HG03520 (cell line): ENCODE measurements around the gene ZDHHC18.
"Not testable (repeated sequence)": the region's sequence is repeated elsewhere in the genome, so short reads cannot be mapped to it uniquely, and the experiment has no call there.

Experiments used
- ATAC-seq: cut with Tn5 transposase; IDR thresholded peaks from one replicate; pipeline ENCODE4 v1.9.1; 2021; ENCODE audit warnings: mild to moderate bottlenecking, moderate library complexity; ENCODE audit not compliant: unreplicated experiment

ZDHHC18 gene

DNA sequence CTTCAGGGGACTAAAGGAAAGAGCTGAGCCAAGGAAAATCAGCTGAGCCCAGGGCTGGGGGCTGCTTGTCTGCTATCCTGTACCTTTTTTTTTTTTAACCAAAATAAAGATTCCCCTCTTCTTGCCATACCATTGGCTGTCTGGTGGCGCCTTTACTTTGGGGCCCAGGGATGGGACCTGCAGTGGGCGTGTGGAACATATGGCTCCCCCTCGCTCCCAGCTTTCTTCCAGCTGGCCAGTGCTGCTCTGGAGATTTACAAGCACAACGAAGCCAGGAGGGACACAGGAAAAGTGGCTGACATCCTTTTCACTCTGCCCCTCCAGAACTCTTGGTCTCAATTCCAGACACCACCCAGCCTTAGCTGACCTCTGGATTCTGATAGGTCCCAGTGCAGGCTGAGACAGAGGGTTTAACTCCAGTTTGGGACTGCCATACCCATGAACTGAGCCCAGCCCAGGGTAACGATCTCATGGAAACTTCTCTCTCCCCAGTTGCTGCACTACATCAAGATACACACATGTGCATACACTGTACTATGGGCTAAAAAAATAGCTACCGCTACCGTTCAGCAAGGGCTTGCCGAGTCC is 31.1 kb downstream of the ZDHHC18 start:
- ATAC-seq, result no peak

DNA sequence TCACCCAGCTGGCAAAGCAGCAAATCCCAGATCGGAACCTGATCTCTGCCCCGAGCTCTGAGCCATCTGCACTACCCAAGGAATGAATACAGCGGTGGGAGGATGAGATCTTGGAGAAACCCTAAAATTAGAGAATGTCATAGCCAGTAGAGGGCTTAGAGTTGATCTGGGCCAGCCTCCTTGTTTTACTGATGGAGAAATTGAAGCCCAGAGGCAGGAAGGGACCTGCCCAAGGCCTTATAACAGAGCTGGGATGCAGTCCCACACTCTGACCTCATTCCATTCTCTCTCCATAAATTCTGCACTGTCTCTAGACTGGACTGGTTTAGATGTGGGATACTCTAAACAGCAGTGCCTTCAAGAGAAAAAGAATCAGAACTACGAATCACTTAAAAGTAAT is 31.7 kb downstream of the ZDHHC18 start:
- no peak for ATAC-seq

DNA sequence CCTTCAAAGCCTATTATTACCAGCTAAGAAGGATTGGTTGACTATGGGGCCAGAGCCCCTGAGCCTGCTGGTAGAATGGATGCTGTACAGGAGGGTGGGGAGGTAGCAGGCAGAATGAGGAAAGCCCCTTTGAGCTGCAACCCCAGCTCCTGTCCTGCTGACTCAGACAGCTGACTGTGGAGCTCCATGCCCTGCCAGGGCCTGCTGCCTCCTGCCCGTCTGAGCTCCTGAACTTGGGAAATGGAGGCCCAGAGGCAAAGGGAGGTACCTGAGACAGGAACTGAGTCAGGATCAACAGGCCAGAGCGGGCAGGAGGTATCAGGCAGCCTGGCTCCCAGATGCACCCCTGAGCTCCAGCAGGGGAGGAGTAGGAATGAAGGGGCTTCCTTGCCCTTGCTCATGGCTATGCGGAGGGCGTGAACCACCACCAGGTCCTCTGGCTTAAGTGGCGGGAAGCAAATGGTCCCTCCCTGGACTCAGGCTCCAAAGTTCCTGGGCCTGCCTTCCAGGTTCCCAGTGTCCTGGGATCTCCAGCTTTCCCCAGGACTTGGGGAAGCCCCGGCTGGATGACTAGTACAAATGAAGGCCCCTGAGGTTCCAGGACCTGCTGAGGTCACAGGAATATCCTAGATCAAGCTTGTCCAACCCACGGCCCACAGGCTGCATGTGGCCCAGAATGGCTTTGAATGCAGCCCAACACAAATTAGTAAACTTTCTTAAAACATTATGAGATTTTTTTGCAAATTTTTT is 32.6 kb downstream of the ZDHHC18 start:
- no peak for ATAC-seq

DNA sequence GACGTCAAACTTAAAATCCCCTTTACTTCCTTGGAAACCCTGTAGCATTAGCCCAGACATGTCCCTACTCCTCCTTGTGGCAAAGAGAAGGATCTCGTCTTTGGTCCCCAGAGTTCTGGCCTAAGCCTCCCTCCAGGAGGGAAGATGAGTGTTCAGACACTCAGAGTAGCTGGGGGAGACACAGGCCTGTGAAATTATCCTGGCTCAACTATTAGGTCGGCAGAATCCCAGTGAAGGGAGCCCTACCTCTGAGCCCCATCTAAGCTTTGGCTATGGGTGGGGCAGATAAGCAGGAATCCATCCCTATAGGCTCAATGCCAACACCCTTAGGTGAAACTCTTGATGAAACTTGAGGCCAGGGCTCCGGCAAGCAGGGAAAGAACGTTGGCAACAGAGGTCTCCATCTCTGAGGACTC is 34.8 kb downstream of the ZDHHC18 start:
- ATAC-seq, result no peak

DNA sequence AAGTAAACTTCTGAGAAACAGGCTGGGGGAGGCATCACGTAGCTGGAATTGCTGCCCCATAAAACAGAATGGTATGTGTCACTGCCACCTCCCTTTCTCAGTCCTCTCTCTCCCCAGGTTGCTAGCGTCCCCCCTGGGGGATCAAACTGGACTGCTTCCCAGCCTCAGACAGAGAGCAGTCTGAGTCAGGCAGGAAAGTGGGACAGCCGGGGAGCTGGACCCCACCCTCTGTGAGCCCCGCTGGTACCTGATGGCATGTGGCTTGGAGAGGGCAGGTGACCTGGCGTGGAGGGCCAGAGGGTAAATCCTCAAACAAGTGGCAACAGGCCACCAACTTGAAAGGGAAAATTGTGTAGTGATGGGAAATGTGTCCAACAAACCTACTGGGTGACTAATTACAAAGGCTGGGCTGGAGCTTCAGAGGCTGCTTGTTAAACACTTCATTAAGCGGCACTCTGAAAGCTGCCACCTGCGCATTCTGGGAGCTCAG is 35.4 kb downstream of the ZDHHC18 start:
- no peak for ATAC-seq

DNA sequence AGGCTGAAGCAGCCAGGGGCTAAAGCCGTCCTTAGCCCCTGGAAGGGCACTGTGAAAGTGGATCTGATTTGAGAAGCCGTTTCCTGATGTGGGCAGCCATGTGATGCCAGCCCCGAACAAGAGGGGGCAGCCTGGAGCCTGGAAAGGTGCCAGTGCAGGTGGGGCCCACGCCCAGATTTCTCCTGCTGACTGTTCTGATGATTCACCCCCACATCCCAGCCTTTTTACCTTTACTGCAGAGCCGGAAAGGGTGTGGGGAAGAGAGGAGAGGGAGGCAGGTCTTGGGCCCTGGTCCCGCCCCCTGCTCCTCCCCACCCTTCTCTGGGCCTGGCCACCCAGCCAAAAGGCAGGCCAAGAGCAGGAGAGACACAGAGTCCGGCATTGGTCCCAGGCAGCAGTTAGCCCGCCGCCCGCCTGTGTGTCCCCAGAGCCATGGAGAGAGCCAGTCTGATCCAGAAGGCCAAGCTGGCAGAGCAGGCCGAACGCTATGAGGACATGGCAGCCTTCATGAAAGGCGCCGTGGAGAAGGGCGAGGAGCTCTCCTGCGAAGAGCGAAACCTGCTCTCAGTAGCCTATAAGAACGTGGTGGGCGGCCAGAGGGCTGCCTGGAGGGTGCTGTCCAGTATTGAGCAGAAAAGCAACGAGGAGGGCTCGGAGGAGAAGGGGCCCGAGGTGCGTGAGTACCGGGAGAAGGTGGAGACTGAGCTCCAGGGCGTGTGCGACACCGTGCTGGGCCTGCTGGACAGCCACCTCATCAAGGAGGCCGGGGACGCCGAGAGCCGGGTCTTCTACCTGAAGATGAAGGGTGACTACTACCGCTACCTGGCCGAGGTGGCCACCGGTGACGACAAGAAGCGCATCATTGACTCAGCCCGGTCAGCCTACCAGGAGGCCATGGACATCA is 36.5 kb downstream of the ZDHHC18 start, which contains the start of gene SFN:
Gene SFN, plus strand, starts transcription at position 369 of the 904 bp plus-strand sequence. Its CDS starts 64 bp downstream, at position 433.
- ATAC-seq, result no peak

DNA sequence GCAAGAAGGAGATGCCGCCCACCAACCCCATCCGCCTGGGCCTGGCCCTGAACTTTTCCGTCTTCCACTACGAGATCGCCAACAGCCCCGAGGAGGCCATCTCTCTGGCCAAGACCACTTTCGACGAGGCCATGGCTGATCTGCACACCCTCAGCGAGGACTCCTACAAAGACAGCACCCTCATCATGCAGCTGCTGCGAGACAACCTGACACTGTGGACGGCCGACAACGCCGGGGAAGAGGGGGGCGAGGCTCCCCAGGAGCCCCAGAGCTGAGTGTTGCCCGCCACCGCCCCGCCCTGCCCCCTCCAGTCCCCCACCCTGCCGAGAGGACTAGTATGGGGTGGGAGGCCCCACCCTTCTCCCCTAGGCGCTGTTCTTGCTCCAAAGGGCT is 37.2 kb downstream of the ZDHHC18 start:
- no peak for ATAC-seq

DNA sequence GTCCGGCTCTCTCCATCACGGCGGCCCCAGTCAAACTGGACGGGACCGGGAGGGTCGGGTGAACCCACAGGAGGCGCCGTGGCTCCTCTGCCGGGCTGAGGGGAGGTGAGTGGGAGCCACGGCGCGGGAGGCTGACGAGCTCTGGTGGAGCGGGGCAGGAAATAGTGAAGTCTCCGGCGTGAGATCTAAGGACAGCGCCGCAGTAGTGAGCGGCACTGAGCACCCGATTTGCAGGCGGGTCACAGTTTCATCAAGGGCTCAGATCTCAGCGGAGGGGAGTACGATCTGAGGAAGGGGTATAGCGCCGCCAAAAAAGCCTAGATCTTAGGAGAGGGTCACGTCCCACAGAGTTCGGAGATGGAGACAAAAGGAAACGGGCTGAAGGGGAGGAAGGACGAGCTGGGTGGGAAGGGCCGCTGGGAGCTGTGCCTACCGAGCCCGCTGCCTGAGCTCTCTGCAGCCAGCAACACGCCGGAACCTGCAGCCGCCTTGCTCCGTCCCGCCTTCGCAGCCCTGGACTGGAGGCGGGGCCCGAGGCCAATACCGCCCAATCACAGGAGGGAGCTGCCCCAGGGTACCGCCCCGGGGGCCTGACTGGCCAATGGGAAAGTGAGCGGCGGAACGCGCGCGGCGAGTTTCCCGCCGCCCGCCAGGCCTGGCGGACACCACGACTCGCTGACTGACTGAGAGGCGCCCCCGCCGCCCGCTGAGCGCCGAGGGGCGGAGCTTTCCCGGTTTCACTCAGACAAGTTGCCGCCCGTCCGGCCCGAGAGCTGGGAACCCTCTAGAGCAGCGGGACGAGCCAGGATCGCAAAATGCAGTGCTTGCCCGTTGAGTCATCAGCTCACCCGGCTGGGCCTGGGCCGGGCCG is 38.4 kb downstream of the ZDHHC18 start:
- ATAC-seq, result peak; percentile 86

DNA sequence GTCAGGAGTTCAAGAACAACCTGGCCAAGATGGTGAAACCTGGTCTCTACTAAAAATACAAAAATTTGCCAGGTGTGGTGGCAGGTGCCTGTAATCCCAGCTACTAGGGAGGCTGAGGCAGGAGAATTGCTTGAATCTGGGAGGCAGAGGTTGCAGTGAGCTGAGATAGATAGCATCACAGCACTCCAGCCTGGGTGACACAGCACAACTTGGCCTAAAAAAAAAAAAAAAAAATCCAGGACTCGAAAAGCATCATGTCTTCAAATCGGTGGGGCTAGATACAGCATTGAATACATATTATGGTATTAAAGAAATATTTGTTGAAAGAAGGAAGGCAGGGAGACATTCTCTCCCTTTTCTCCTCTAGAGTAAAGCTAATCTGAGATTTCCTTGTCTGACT is 46.6 kb downstream of the ZDHHC18 start:
- ATAC-seq, result not testable (repeated sequence)

DNA sequence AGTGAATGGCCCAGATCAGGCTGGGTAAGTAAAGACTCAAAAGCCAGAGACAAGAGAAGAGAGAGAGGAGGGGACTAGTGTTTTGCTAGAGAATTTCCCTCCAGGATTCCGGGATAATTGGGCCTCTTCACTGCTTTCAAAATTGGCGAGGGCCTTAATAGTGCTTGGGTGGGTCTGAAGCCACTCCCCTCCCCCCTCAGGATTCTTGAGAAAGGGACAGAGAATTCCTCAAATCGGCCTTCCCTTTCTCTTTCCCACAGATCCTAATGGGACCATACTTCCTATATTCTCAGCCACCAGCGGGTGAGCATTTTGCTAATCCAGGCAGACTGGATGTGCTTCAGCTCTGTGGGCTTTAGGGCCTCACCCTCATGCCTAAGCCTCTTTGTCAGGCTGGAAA is 48.4 kb downstream of the ZDHHC18 start:
- no peak for ATAC-seq

DNA sequence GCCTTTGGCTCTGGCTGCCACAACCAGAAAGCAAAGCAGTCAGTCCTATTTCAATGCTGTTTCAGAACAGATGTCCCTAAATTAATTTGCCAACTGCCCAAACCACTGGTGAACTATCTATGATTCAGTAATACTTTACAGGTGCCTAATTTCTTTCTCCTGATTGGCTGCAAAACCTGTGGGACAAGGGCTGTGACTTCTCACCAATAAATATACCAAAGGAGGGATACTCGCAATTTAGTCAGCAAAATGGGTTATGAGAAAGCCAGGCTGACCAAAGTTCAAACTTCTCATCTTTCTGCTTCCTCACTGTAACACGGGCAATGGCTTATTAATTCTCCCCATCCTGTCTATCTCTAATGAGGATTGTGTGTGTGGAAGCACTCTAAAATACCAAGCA is 50.8 kb downstream of the ZDHHC18 start:
- no peak for ATAC-seq

DNA sequence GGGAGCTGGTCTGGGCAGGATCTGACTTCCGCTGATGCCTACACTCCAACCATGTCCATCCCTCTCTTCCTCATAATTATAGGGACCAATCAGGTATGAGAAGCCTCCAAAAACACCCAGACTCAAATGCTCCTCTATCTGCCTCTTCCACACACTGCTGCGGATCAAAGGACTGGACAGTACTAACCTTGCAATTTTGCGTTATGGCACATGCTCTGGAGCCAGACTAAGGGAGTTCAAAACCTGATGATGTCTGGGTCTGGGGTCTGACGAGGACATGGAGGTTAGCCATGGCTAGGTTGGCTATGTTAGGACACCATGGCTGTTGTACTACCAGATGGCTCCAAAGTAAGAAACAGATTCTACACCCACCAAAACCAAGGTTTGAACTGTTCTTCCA is 53.3 kb downstream of the ZDHHC18 start:
- no peak for ATAC-seq

DNA sequence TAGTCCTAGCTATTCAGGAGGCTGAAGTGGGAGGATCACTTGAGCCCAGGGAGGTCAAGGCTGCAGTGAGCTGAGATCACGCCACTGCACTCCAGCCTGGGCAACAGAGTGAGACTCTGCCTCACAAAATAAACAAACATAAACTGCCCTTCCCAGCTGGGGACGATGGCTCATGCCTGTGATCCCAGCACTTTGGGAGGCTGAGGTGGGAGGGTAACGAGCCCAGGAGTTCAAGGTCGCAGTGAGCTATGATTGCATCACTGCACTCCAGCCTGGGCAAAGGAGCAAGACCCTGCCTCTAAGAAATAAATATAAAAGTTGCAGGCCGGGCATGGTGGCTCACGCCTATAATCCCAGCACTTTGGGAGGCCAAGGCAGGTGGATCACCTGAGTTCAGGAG is 55.1 kb downstream of the ZDHHC18 start:
- ATAC-seq, result not testable (repeated sequence)

DNA sequence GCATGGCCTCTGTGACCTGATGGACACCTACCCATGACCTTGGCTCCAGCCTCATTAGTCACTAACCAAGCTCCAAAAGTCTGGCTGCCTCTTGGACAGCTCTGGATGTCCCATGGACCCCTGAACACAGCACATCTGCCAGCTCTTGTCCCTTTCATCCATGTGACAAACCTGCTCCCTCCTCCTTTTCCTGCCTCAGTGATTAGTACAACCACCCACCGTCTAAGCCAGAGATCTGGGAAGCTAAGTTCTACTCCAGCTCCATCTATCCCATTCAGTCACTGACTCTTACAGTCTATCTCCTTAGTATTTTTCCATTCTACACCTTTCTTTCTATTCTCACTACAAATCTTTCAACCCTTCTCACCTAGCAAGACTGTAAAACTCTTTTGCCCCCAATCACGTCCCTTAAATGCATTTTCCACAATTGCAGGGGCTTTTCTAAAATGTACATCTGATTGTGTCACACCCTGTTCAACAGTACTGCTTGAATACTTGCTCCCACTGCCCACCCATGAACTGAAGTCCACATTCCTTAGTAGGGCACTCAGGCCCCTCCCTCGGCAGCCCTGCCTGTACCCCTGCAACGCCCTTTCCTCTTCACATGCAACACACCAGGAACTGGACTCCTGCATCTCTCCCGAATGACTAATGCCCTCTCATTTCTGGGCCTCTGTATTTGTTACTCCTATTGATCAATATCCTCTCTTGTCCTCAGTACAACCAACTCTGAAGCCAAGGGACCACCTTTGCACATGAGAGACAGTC is 56.4 kb downstream of the ZDHHC18 start:
- ATAC-seq, result no peak

DNA sequence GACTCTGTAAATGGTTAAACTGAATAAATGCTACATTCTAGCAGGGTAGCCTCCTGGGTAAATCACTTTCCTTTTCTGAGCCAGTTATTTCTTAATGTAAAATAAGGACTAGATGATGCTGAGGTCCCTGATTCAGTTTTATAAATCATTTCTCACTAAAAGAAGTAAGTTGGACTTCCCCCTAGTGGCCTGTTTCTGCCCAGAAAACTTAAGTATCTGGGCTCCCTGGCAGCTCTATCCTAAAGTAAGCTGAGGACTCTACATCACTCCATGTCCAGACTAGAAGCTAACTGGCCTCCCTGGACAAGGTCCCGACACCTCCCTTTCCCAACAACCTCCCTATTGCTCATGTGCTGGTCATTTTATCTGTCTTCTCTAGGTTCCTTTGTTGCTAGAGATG is 60.6 kb downstream of the ZDHHC18 start:
- ATAC-seq, result no peak

DNA sequence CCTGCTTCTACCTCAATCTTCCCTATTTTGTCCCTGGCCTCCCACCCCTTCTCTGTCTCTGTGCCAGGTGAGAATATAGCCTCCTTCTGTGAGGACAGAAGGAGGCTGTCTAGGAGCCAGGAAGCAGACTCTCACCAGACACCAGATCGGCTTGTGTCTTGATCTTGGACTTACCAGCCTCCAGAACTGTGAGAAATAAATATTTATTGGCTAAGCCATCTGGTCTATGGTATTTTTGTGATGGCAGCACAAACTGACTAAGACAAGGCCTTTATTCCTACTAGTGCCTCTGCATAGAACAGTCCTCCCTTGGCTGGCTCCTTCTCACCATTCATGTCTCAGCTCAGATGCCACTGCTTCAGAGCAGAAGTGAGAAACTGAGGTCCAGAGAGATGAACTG is 61.7 kb downstream of the ZDHHC18 start:
- no peak for ATAC-seq

DNA sequence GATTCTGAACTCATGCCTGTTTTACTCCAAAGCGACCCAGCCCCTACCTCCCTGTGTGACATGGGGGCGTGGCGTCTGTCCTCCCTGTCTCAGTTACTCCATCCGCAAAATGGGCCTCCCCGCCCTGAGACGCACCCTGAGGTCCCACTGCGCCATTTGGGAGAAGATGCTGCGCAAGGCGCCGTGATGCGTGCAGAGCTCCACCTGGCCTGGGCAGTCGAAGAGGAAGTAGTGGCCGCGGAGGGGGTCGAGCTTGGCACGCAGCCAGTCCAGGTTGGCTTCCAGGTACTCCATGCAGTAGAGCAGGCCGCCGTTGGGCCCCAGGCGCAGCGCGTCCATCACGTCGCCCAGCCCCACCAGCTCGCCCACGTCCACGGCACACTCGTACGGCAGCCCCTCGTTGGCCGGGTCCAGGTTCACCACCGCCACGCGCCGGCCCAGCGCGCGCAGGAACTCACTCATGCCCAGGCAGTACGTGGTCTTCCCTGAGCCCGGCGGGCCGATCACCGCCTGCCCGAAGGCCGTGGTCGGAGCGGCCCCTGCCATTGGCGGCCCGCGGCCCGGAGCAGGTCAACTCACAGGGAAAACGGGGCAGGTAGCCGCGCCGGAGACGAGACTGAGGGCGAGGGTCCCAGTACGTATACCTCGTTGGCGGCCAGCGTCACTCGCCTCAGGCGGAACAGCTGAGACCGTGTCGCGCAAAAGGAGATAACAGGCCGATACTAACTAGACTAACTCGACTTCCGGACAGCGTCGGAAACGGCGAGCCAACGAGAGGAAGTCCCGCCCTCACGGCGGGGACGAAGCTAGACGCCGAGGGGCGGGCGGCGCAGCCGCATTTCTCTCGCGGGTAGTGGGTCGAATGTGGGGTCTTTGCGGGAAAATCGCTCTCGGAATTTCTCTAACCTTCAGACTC is 63.3 kb downstream of the ZDHHC18 start, which contains the start of gene GPN2:
Gene GPN2, minus strand, starts transcription at position 733 of the 916 bp plus-strand sequence. Its CDS starts 187 bp downstream, at position 546.
- ATAC-seq, result peak; percentile 82

DNA sequence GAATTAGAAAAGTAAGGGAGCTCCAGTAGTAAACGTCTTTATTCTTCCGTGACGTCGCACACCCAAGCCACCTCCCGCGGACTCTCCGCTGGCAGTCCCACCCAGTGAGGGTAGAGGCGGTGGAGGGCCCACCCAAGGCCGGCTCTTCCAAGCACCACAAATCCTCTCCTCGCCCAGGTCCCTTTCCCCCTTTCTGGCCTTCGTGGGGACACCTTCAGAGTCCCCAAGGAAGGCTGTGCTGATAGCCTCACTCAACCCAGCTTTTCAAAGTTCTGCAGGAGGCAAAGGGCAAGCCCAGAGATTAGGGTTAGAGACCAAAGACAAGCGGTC is 63.9 kb downstream of the ZDHHC18 start:
- ATAC-seq, result peak; percentile 23

DNA sequence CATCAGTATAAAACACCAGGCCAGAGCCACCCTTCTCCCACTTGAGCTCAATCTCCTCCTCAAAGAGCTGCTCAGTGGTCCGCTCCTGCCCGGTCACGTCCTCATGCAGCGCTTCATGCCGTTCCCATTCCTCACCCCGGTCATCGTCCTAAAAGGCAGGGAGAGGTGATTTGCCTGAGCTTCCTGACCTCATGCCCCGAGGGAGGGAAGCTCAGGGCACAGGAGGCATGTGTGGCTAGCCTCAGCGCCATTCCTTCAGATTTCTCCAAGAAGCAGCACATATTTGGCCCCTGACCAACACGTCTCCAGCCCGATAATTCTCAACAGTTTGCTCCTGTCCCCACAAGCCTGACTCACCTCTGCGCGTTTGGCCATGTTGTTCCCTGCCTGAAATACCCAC is 67.8 kb downstream of the ZDHHC18 start:
- ATAC-seq, result no peak
